HEK293 (cell line): ENCODE results near the gene SPPL2C.

Source experiments
- HOXD13 ChIP-seq: sonication (generic); formaldehyde crosslinking; IDR thresholded peaks from 2 replicates; pipeline ENCODE4 v1.8.0; 2022; ENCODE audit warnings: missing genetic modification reagents, borderline replicate concordance
- ZNF274 ChIP-seq, 2 experiments: fragments of 200-500 bp in 1 of 2; fragments of 450-650 bp in 1 of 2; sonication (Bioruptor generic) in 1 of 2; formaldehyde crosslinking in 1 of 2; IDR thresholded peaks; 2 replicates each; pipeline versions ENCODE4 v1.5.1 to v1.6.1; 2014 to 2016; ENCODE audit warnings: borderline replicate concordance in 1 of 2, inconsistent platforms in 1 of 2, low read length in 1 of 2, missing biosample characterization in 1 of 2, missing genetic modification characterization in 1 of 2
- ZNF292 ChIP-seq: fragments of 450-650 bp; formaldehyde crosslinking; IDR thresholded peaks from 2 replicates; pipeline ENCODE4 v1.5.1; 2016; ENCODE audit warnings: low read depth, missing biosample characterization, missing genetic modification characterization, borderline replicate concordance
- TF ChIP-seq, protein P1 (sequence below): fragments of 450-650 bp; formaldehyde crosslinking; IDR thresholded peaks from 2 replicates; pipeline ENCODE4 v1.5.1; 2016; ENCODE audit warnings: missing biosample characterization, missing genetic modification characterization
- TF ChIP-seq, protein P2 (sequence below): fragments of 450-650 bp; formaldehyde crosslinking; IDR thresholded peaks from 2 replicates; pipeline ENCODE4 v1.5.1; 2016; ENCODE audit warnings: missing biosample characterization, missing genetic modification characterization, borderline replicate concordance

DNA sequence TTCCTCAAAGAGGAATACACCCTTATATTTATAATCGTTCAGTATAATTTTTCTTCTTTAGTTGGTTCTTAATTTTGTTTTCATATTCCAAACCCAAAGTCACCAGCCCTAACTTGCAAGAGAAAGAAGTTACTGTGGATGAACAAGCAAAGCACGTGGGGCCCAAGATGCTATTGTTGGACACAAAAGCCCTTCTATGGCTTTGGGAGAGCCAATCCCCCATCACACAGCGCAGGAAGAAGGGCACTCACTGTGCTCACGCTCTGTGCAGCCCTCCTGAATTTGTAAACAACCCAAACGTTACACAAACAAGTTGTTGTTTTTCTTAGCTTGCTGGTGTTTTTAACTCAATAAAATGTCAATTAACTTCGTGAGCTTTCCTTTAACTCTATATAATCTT is 22.5 kb downstream of the SPPL2C start:
- TF ChIP-seq, protein P1, sequence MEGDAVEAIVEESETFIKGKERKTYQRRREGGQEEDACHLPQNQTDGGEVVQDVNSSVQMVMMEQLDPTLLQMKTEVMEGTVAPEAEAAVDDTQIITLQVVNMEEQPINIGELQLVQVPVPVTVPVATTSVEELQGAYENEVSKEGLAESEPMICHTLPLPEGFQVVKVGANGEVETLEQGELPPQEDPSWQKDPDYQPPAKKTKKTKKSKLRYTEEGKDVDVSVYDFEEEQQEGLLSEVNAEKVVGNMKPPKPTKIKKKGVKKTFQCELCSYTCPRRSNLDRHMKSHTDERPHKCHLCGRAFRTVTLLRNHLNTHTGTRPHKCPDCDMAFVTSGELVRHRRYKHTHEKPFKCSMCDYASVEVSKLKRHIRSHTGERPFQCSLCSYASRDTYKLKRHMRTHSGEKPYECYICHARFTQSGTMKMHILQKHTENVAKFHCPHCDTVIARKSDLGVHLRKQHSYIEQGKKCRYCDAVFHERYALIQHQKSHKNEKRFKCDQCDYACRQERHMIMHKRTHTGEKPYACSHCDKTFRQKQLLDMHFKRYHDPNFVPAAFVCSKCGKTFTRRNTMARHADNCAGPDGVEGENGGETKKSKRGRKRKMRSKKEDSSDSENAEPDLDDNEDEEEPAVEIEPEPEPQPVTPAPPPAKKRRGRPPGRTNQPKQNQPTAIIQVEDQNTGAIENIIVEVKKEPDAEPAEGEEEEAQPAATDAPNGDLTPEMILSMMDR (tag by site-specific recombination): no peak
- TF ChIP-seq ZNF292 (tag by site-specific recombination): no peak
- TF ChIP-seq, protein P2, sequence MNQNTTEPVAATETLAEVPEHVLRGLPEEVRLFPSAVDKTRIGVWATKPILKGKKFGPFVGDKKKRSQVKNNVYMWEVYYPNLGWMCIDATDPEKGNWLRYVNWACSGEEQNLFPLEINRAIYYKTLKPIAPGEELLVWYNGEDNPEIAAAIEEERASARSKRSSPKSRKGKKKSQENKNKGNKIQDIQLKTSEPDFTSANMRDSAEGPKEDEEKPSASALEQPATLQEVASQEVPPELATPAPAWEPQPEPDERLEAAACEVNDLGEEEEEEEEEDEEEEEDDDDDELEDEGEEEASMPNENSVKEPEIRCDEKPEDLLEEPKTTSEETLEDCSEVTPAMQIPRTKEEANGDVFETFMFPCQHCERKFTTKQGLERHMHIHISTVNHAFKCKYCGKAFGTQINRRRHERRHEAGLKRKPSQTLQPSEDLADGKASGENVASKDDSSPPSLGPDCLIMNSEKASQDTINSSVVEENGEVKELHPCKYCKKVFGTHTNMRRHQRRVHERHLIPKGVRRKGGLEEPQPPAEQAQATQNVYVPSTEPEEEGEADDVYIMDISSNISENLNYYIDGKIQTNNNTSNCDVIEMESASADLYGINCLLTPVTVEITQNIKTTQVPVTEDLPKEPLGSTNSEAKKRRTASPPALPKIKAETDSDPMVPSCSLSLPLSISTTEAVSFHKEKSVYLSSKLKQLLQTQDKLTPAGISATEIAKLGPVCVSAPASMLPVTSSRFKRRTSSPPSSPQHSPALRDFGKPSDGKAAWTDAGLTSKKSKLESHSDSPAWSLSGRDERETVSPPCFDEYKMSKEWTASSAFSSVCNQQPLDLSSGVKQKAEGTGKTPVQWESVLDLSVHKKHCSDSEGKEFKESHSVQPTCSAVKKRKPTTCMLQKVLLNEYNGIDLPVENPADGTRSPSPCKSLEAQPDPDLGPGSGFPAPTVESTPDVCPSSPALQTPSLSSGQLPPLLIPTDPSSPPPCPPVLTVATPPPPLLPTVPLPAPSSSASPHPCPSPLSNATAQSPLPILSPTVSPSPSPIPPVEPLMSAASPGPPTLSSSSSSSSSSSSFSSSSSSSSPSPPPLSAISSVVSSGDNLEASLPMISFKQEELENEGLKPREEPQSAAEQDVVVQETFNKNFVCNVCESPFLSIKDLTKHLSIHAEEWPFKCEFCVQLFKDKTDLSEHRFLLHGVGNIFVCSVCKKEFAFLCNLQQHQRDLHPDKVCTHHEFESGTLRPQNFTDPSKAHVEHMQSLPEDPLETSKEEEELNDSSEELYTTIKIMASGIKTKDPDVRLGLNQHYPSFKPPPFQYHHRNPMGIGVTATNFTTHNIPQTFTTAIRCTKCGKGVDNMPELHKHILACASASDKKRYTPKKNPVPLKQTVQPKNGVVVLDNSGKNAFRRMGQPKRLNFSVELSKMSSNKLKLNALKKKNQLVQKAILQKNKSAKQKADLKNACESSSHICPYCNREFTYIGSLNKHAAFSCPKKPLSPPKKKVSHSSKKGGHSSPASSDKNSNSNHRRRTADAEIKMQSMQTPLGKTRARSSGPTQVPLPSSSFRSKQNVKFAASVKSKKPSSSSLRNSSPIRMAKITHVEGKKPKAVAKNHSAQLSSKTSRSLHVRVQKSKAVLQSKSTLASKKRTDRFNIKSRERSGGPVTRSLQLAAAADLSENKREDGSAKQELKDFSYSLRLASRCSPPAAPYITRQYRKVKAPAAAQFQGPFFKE: no peak
- no peak for TF ChIP-seq ZNF274 (IDR thresholded peaks at IDR 0.05; ENCODE audit: low read length)
- no peak for TF ChIP-seq ZNF274 (tag by site-specific recombination; IDR thresholded peaks at IDR 0.05; ENCODE audit: borderline replicate concordance)
- no peak for TF ChIP-seq HOXD13 (CRISPR knock-in tag)
